GM18951 (cell line): Measurements from ENCODE around the gene PRR20B.
"Not testable (repeated sequence)": the region's sequence is repeated elsewhere in the genome, so short reads cannot be mapped to it uniquely, and the experiment has no call there.

ENCODE experiments used
- POLR2A ChIP-seq: IDR thresholded peaks from 4 replicates; pipeline ENCODE4 v1.6.1; 2011; ENCODE audit warnings: mild to moderate bottlenecking; ENCODE audit not compliant: insufficient read length, insufficient read depth; ENCODE audit errors: extremely low read depth
- in situ Hi-C: fragments of 300-500 bp; cut with MboI; formaldehyde crosslinking; loops from one replicate; pipeline ENCODE4 v1.12.0; 2022; ENCODE audit warnings: low sequenced_read_pairs, mixed read lengths, inconsistent platforms; ENCODE audit not compliant: unreplicated experiment

PRR20B gene

GRCh38 chr13:57147188-57147587 is at the start of gene PRR20B:
Gene PRR20B (plus strand): TSS chr13:57147488. CDS start chr13:57147875, 387 bp downstream.
- in situ Hi-C loops = not testable (repeated sequence)

DNA sequence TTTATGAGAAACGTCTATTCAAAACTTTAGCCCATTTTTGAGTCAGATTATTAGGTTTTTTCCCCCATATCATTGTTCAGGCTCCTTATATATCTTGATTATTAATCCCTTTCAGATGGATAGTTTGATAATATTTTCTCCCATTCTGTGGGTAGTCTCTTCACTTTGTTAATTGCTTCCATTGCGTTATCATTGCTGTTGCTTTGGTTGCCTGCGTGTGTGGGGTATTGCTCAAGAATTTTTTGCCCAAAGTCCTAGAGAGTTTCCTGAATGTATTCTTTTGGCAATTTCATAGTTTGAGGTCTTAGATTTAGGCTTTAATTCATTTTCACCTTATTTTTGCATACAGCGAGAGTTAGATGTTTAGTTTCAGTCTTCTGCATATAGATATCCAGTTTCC is 32.3 kb upstream of the PRR20B start:
- TF ChIP-seq POLR2A = no peak
- in situ Hi-C loops = no loop called here

GRCh38 chr13:57123681-57124080 is 23.6 kb upstream of the PRR20B start:
- TF ChIP-seq POLR2A = no peak
- in situ Hi-C loops = no loop called here

- in situ Hi-C loops = no loop called here
- TF ChIP-seq POLR2A = no peak
Measured at GRCh38 chr13:57128909-57129308, 18.4 kb upstream of the PRR20B start.

DNA sequence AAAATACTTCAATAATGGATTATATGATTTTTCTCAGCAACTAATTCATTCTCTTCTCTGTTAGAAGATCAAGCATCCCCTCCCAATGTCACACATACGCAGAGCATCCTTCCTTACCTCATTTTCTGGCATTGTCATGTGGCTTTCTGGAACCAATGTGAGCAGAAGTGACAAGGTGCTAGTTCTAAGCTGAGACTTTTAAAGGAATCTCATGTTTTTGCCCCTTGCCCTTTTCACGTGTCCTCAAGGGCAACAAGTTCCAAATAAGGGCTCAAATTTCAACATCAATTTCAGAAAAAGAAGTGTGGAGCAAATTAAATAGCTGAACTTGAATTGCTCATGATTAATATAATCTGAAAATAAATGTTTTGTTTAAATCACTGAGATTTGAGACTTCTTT is 11.2 kb upstream of the PRR20B start:
- TF ChIP-seq POLR2A = no peak
- in situ Hi-C loops = no loop called here

DNA sequence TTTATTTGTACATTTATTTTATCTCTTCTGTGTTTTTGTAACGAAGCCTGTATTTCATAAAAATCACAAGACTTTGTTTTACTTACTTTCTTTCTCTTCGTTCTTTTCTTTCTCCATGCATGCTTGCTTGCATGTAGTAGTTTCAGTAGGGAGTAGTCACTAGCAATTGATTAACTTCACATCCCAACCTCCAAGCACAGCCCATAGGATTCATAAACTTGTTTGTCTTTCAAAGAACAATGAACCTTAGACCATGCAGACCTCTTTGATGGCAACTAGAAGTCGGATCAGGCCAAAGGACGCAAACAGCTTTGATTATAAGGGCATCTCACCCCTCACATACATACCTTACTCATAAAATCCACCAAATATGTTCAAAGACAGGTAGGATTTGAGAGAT is 9.7 kb upstream of the PRR20B start:
- in situ Hi-C loops = no loop called here
- TF ChIP-seq POLR2A = no peak

DNA sequence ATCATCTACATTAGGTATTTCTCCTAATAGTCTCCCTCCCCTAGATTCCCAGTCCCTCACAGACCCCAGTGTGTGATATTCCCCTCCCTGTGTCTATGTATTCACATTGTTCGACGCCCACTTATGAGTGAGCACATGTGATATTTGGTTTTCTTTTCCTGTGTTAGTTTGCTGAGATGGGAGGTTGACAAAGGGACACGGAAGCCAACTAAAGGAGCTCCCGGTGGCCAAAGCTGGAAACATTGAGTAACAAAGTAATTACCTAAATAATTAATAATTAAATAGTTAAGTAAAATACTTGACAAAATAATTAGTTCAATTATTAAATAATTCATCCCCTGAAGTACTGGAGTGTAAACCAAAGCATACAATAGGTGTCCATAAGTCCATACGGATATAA is 8.3 kb upstream of the PRR20B start:
- in situ Hi-C loops = no loop called here

GRCh38 chr13:57139781-57140180 is 7.5 kb upstream of the PRR20B start:
- in situ Hi-C loops = not testable (repeated sequence)

More for the DNA sequence above, 8.3 kb upstream of the PRR20B start:
- no peak for TF ChIP-seq POLR2A

GRCh38 chr13:57140235-57140968 is 6.9 kb upstream of the PRR20B start, which contains the start of gene PRR20A:
Gene PRR20A (plus strand): TSS chr13:57140918. CDS start chr13:57141305, 387 bp downstream.
- in situ Hi-C loops = not testable (repeated sequence)

DNA sequence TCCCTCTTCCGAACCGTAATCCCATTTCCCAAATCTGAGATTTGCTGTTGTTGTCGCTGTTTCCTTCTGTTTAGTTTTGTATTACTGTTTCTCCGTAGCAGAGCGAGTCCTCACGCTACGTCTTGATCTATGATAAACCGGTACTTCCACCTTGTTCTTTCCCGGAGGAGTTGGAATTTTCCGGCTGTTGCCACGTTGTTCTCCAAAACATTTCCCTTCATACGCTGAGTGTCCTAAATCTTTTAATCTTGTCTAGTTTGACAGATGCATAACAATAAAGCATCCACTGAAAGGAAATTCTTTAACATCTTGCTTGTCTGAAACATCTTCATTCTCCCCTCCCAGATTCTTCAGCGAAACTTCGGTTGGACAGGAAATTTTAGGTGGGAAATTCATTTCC is 818 bp downstream of the PRR20B start:
- in situ Hi-C loops = not testable (repeated sequence)

DNA sequence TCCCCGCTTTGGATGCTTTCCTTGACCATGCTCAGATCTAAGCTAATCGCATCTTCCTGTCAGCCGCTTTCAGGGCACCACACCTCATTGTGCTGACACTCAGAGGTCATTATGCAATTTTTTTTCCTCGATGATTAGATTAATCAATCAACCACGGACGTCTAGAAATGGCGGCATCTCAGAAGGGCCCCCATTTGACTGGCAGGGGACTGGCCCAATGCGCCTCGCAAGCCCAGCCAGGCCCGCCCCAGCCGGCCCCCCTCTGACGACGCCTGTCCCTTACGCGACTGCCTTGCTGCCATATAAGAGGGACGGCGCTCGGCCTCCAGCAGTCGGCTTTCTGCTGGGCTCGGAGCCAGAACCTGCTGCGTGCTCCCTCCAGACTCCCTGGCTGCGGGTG is 6.5 kb downstream of the PRR20B start, which contains the start of gene PRR20C:
Gene PRR20C, plus strand, starts transcription at position 301 of the 400 bp plus-strand sequence. CDS start 387 bp downstream, outside the sequence.
- in situ Hi-C loops = not testable (repeated sequence)

DNA sequence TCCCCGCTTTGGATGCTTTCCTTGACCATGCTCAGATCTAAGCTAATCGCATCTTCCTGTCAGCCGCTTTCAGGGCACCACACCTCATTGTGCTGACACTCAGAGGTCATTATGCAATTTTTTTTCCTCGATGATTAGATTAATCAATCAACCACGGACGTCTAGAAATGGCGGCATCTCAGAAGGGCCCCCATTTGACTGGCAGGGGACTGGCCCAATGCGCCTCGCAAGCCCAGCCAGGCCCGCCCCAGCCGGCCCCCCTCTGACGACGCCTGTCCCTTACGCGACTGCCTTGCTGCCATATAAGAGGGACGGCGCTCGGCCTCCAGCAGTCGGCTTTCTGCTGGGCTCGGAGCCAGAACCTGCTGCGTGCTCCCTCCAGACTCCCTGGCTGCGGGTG is 13.0 kb downstream of the PRR20B start, which contains the start of gene PRR20D:
Gene PRR20D, plus strand, starts transcription at position 301 of the 400 bp plus-strand sequence. CDS start 387 bp downstream, outside the sequence.
- in situ Hi-C loops = not testable (repeated sequence)

GRCh38 chr13:57166897-57167296 is 19.6 kb downstream of the PRR20B start, which contains the start of gene PRR20E:
Gene PRR20E (plus strand): TSS chr13:57167197. CDS start chr13:57167584, 387 bp downstream.
- in situ Hi-C loops = not testable (repeated sequence)

DNA sequence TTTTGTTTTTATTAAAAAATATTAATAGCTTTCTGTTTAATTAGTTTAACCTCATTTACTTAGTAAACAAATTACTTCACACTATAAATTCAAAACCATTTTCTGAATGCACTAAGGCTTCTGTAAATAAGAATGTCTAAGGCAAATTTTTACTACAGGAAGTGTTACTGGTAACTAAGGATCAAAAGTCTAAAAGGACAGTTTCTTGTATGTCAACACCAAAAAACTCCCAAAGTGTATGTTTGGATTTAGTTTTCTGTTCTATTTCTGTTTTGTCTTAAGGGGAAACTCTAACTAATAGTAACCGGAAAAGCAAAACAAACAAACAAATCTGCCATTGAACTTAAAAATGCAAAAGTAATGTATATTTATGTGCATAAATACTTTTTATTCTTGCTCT is 44.4 kb downstream of the PRR20B start:
- no peak for TF ChIP-seq POLR2A
- in situ Hi-C loops = no loop called here
